ENCODE measurements around the gene ATXN7L3.

- TF ChIP-seq POLR2A (IDR thresholded peaks at IDR 0.05; ENCODE audit: low read length) (peak; percentile 95), GATA1 (IDR thresholded peaks at IDR 0.05; ENCODE audit: low read depth, low read length) (no peak)
Measured at GRCh38 chr17:44221862-44222111, 22.1 kb upstream of the ATXN7L3 start.

All from erythroblast (primary cell).